NCI-H69 (cell line): ENCODE measurements around the gene COA1.
"Not testable (repeated sequence)": the region's sequence is repeated elsewhere in the genome, so short reads cannot be mapped to it uniquely, and the experiment has no call there.

ENCODE experiments used
- DNase-seq: peaks from one replicate; lab custom pipeline; 2025; lab: John Stamatoyannopoulos, UW

COA1 gene

DNA sequence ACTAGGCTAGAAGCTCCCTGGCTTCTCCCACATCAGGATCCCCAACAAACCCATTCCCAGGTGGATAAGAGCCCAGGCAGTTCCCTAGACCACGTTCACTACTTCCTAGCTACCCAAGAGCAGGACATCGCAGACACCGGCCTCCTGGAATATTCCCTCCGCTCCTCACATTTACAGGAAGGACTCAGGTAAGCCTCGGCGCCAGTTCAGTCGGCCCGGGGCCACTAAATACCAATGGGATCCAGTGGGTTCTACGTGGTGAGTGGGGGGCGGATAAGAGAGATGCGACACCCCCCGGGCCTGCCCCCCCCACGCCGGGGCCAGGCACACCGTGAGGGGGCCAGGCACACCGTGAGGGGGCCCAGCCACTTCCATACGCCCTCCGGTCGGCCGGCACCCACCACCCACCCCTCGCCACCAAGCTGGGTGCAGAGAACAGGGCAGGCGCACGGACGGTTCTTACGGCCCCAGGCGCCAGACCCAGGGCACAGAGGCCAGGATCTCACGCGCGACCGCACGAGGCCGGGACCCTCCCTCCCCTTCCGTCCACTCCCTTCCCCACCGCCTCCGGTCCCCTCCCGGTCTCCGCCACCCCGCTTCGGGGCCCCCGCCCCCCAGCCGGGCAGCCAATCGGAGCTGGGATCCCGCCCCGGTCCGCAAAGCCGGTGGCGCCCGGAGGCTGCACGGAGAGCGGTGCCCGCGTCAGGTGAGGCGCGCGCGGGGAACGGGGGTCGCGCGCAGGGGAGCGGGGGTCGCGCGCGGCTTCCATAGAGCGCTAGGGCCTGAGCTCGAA lies 28.9 kb upstream of the COA1 start, which contains the start of gene BLVRA:
BLVRA (plus strand) TSS at position 652 of the 793 bp plus-strand sequence. CDS start 12,479 bp downstream, outside the sequence.
- peak; percentile 71 for DNase-seq

DNA sequence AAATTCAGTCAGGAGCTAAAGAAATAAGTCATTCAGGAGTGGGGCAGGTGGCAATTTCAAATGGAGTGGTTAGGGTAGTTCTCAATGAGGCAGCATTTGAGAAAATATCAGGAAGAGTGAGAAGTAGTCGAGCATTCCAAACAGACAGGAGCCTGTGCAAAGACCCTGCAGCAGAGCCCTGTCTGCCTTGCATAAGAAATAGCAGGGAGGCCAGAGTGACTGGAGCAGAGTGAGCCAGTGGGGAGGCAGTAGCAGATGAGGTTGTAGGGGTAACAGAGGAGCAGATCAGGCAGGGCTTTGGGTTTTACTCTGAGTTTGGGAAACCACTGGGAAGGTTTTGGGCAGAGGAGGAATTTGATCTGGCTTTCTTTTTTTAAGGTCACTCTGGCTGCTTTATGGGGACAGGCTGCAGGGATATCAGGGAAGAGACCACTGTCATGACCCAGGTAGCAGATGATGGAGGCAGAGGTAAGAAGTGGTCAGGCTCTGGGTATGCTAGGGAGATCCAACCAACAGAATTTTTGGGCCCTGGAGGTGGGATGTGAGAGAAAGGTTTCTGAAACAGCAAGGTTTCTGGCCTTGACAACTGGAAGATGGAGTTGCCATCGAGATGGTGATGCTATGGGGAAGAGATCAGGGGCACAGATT lies 27.9 kb upstream of the COA1 start:
- no peak for DNase-seq

DNA sequence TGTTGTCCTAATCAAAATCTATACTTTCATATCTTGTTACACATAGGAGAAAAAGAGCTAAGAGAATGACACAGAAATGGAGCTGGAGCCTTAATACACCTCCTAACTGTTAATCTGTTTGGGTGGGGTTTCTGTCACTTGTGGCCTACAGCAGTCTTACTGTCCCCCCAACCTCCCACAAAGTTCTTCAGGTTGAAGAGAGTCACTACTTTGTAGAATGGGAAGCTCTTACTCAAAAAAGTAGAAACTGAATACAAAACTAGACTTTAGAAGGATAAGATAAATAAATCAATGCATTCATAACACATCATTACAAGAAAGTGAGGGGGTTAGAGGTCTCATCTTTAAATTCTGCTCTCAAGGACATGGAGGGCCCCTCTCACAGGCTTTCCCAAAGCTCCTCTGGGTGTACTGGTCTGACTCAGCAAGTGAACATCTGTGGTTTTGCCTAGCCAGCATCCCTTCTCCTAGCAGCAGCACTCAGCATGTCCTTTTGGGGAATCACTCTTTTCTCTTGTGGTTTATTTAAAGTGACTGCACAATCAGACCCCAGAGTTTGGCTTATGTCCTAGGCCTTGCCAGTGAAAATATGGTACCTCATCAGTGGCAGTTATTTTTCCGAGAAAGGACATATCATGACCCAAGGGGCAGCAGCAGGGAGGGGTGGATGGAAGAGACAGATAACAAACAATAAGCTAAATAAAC lies 27.2 kb upstream of the COA1 start:
- DNase-seq: no peak

DNA sequence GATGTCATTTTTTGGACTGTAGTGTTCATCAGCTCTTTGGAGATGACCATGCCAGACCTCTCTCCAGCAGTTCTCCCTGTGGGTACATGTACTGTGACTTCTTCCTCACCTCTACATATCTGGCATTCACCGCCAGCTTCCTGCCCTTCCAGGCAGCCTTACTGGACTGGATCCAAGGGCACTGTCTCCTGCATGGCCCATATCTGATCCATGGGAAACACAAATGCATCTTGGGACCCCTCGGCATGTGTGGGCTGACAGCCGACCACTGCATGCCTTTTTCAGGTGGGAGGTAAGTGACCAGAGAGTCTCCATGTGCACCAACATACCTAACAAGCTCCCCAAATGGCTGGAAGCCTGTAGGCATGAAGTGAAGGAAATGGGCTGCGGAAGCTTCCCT lies 25.3 kb upstream of the COA1 start:
- no peak for DNase-seq

DNA sequence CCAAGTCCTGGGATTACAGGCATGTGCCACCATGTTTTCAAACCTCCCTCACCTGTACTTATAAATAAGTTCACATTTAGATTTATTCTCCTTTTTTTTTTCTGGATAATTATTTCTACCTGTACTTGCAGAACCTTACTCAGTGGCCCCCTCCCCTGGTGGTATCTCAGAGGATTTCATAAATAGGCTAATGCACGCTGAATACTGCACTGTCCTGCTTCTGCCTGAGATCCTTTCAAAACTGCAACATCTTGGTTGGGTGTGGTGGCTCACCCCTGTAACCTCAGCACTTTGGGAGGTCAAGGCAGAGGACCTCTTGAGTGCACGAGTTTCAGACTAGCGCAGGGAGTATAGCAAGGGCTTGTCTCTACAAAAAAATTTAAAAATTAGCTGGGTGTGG lies 24.5 kb upstream of the COA1 start:
- no peak for DNase-seq

DNA sequence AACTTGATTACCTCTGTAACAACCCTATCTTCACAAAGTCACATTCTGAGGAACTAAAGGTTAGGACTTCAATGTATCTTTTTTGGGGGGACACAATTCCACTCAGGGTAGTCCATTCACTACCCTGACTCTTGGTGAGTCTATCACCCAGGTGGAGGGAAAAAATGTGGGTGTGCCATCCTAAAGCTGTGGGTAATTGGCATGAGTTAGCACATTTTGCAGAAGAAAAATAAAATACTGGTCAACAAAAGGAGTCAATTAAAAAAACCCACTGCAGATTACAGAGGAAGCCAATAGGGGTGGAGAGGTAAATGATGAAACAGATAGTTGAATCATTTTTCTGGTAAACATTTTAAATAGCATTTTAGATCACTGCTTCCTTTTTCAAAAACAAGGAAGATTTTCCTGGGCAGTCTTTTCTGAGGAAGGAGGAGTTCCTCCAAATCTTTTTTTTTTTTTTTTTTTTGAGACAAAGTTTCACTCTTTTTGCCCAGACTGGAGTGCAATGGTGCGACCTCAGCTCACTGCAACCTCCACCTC lies 24.0 kb upstream of the COA1 start:
- DNase-seq: no peak

DNA sequence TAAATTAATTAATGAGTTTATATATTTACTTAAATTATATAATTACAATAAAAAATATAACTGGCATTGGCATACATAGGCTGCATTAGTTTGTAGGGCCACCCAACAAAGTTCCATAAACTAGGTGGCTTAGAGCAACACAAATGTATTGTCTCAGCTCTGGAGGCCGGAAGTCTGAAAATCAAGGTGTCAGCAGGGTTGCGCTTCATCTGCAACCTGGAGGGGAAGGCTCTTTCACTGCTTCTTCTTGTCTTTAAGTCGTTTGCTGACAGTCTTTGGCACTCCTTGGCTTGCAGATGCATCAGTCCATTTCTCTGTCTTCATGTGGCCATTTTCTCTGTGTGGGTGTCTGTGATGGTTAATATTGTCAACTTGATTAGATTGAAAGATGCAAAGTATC lies 23.1 kb upstream of the COA1 start:
- DNase-seq: no peak

DNA sequence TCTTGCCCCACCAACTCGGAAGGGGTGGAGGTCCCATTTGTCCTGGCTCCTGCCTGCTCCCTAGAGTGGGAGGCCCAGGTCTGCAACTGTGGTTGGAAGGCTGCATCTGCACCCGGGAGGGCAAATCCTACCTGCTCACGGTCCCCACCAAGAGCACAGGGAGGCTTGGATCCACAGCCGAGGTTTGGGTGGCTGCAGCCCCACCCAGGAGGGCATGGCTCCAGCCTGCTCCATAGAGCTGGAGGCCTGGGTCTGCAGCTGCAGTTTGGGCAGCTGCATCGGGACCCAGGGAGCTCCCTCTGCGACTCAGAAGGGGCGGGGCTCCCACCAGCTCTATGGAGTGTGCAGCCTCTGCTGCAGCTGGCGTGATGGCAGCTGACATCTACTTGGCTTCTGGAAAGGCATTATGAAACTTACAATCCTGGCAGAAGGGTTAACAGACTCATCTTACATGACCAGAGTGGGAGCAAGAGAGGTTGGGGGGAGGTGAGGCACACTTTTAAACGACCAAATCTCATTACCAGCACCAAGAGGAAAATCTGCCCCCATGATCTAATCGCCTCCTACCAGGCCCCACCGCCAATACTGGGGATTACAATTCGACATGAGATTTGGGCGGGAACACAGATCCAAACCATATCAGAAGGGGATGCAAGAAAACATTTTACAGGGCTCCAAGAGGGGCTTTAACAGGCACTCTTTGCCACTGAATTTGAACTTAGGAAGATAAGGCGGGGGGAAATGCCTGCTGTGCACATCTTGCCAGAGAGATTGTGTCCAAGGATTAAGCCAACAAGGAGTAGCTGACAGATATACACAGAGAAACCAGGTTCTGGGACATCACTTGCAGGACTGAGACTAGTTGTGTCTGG lies 20.9 kb upstream of the COA1 start:
- DNase-seq: no peak

DNA sequence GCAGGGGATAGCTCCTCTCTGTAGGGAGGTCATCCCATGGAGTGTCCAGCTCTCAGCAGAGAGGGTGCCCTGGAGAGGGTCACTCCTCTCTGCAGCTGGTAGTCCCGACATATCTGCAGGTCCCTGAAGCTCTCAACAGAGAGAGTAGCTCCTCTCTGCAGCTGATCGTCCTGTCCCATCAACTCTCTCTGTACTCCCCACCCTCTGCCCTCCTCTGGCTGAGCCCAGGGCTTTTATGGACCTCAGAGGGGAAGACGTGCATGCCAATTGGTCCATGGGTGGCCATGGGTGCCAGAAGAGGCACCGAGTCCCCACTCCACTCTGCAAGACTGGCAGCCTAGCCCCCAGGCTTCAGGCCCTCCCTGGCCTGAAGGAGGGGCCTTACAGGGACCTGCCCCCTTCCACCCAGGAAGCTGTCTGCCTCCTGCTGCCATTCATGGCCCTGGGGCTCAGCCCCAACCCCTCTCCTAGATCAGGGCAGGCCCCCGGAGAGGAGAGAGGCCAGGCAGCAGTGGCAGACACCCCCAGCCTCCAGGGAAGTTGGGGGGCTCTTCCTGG lies 20.1 kb upstream of the COA1 start:
- DNase-seq: no peak

DNA sequence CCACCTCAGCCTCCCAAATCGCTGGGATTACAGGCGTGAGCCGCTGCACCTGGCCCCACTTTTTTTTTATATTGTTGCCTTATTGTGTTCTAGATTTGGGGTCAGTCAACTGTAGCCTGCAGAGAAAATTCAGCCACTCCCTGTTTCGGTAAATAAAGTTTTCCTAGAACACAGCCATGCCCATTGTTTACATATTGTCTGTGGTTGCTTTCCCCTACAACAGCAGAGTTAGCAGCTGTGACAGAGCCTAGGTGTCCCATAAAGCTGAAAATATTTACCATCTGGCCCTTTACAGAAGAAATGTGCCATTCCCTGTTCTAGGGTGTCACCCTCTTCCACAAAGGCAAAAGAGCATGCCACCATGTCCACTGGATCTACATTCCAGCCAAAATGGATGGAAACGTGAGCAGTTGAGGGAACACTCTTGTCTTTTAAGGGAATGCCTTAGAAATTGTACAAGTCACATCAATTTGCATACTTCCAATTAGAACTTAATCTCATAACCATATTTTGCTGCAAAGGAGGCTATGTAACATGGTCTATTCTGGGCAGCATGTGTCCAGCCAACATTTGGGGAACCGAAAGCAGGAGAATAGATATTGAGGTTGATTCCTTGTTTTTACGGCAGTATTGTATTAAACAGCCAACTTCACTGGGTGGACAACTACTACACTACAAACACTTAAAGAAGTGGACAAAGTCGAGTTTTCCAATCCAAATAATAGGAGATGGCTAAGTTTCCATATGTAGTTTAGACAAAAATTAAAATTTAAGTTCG lies 18.2 kb upstream of the COA1 start:
- DNase-seq: peak; percentile 51

DNA sequence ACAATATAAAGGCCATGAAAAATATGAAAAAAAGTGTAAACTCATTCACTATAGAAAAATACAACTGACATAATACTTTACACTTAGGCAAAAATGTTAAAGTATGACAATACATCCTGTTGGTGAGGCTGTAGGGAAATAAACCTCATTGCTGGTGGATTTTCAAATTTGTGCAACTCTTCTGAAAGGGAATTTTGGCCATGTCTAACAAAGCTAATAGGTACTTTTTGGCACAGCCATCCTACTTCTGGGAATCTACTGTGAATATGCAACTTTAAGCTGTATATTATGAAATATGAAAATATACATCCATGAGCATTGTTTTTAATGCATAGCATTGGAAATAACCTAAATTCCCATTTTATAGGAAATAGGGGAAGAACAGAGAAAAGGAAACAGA lies 13.4 kb upstream of the COA1 start:
- DNase-seq: no peak

DNA sequence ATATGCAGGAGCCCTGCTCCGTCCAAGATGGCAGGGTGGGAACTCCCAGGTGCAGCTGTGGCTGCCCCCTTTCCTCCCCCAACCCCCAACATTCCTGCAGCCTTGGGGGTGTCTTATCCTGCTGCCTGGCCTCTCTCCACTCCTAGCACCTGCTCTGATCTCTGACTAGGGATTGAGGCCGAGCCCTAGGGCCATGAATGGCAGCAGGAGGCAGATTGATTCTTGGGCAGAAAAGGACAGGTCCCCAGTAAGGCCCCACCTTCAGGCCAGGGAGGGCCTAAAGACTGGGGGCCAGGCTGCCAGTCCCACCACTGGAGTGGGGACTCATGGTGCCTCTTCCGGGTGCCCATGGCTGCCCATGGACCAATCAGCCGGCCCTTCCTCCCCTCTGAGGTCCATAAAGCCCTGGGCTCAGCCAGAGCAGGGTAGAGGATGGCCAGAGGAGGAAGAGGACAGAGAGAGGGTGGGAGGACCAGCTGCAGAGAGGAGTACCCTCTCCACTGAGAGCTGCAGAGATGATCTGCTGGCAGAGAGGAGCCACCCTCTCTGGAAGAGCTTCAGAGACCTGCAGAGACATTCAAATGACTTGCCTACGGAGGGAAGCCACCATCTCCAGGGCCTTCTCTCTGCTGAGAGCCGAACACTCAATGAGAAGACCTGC lies 8.3 kb upstream of the COA1 start:
- no peak for DNase-seq

DNA sequence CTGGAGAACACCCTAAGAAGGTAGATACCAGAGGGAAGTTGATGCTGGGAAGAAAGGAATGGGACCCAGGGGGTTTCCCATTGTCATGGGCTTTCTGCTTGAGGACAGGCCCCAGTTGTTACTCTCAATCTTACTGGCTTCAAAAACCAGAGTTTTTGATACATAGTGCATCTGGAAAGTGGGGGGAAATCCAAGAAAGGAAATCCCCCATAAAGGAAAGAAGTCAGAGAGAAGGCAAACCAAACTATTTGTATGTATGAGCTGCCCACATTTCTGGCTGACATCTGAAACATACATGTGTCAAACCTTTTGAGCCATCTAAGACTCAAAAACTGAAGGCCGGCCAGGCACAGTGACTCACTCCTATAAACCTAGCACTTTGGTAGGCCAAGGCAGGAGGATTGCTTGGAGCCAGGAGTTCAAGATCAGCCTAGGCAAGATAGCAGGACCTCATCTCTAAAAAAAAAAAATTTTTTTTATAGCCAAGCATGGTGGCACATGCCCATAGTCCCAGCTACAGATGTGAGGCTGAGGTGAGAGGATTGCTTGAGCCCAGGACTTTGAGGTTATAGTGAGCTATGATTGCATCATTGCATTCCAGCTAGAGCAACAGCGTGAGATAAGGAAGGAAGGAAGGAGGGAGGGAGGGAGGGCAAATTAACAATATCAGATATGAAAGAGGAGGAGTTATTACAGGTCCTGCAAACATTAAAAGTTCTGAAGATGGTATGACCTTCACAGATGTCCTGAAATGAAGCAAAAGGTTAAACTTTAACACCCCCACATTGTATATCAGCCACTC lies 6.7 kb upstream of the COA1 start:
- DNase-seq: no peak

DNA sequence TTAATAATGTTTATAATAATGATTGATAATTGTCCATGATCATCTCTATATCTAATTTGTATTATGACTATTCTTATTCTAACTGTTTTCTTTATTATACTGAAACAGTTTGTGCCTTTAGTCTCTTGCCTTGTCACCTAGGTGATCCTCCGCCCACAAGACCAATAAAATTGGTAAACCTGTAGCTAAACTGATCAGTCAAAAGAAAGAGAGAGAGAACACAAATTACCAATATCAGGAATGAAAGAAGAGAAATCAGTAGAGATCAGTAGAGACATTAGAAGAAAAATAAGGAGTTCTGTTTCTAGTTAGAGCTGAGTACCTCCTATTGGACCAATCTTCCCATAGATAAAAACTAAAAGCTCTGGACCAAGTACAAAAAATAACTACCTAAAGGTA lies 6.1 kb upstream of the COA1 start:
- DNase-seq: no peak

DNA sequence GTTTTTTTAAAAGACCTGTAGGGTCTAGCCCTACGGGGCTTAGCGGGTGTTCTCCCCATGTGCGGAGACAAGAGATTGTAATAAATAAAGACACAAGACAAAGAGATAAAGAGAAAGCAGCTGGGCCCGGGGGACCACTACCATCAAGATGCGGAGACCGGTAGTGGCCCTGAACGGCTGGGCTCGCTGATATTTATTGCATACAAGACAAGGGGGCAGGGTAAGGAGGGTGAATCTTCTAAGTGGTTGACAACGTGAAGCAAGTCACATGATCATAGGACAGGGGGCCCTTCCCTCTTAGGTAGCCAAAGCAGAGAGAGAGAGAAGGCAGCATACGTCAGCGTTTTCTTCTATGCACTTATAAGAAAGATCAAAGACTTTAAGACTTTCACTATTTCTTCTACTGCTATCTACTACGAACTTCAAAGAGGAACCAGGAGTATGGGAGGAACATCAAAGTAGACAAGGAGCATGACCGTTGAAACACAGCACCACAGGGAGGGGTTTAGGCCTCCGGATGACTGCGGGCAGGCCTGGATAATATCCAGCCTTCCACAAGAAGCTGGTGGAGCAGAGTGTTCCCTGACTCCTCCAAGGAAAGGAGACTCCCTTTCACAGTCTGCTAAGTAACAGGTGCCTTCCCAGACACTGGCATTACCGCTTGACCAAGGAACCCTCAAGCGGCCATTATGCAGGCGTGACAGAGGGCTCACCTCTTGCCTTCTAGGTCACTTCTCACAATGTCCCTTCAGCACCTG lies 5.4 kb upstream of the COA1 start:
- DNase-seq: not testable (repeated sequence)

DNA sequence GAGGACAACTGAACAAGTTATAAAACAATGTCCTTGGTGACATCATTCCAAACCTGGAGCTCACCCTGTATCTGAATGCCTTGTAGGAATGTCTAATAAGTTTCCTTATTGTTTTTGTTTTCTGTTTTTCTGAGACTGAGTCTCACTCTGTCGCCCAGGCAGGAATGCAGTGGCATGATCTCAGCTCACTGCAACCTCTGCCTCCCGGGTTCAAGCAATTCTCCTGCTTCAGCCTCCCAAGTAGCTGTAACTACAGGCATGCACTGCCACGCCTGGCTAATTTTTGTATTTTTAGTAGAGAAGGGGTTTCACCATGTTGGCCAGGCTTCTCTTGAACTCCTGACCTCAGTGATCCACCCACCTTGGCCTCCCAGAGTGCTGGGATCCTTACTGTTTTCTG lies 2.2 kb upstream of the COA1 start:
- not testable (repeated sequence) for DNase-seq

DNA sequence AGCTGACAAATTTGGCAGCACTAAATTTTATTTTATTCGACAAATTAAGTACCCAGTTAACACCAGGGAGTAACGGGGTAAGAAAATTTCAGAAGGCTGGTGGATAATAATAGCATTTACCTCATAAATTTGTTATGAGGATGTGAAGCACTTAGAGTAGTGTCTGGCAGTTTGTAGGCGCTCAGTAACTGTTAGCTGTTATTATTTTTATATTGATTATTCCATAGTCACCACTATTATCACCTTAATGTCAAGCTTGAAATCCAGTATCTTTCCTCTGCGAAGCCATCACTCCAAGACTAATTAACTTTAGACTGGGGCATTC lies 563 bp upstream of the COA1 start:
- DNase-seq: no peak

DNA sequence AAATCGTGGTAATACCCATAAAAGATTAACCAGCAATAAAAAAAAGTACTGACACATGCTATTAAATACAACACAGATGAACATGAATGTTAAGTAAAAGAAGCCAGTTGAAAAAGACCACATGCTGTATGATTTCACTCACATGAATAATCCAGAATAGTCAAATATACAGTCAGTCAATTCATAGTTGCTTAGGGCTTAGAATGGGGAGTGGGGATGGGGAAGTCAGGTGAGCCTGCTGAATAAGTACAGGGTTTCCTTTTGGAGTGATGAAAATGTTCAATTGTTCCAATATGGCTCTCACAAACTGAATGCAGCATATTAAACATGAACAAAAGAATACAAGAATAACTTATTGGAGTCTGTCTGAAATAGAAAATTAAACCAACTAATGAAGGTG lies 1.8 kb downstream of the COA1 start:
- DNase-seq: no peak

DNA sequence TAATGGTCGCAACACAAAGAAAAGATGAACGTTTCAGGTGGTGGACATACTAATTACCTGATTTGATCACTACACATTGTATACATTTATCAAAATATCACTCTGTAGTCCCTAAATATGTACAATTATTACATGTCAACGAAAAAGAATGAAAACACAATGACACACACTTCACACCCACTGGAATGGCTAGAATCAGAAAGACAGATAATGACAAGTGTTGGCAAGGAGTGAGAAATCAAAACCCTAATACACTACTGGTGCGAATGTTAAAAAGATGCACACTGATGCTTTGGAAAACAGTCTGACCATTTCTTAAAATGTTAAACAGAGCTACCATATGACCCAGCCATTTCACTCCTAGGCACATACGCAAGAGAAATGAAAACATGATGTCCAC lies 2.3 kb downstream of the COA1 start:
- no peak for DNase-seq
